ENCODE measurements around the gene AP1G1. TPM values are rescaled to one million over a fixed set of nuclear protein-coding genes. Genes with fewer than 3 reads are reported as not detected.

Gene AP1G1
- polyA plus RNA-seq, 2 of the 4 experiments (the other 2 are of a cell fraction) = 38.1 to 85.6 TPM

GRCh38 chr16:71707199-71707598, 101.4 kb downstream of the AP1G1 start:
- ChIA-PET POLR2A (interaction anchor here (0.7 kb wide), 1 partner anchor 46 kb away, joined by 13 read pairs; no protein-coding TSS in a partner anchor), CTCF (no interaction called here)
- TF ChIP-seq CHD4 (IDR thresholded peaks at IDR 0.05; ENCODE audit: borderline replicate concordance) = no peak
- TF ChIP-seq HOXA7 (CRISPR knock-in tag; IDR thresholded peaks at IDR 0.05) = no peak
- no peak for TF ChIP-seq ZFP36 (IDR thresholded peaks at IDR 0.05; ENCODE audit: borderline replicate concordance, partially characterized antibody)
- no peak for TF ChIP-seq JUN (IDR thresholded peaks at IDR 0.05)
- no peak for TF ChIP-seq ZC3H11A (IDR thresholded peaks at IDR 0.05)
- no peak for TF ChIP-seq EHF (CRISPR knock-in tag; IDR thresholded peaks at IDR 0.05)
- TF ChIP-seq RARB (CRISPR knock-in tag; IDR thresholded peaks at IDR 0.05) = no peak
- TF ChIP-seq RCOR1 (IDR thresholded peaks at IDR 0.05; ENCODE audit: low read depth, low read length) = no peak
- no peak for TF ChIP-seq RFX5 (IDR thresholded peaks at IDR 0.05)
- no peak for TF ChIP-seq CBX2 (IDR thresholded peaks at IDR 0.05; ENCODE audit: borderline replicate concordance, low read depth)
- no peak for TF ChIP-seq E2F6 (IDR thresholded peaks at IDR 0.05; ENCODE audit: borderline replicate concordance, low read depth)
- TF ChIP-seq EHMT2 (IDR thresholded peaks at IDR 0.05; ENCODE audit: low read depth) = no peak
- no peak for TF ChIP-seq SREBF2 (IDR thresholded peaks at IDR 0.05)
- TF ChIP-seq RNF2 (IDR thresholded peaks at IDR 0.05; ENCODE audit: borderline replicate concordance, low read depth) = no peak
- no peak for TF ChIP-seq NPAS2 (CRISPR knock-in tag; IDR thresholded peaks at IDR 0.05; ENCODE audit: borderline replicate concordance)
- no peak for TF ChIP-seq MYC (IDR thresholded peaks at IDR 0.05; ENCODE audit: borderline replicate concordance, low read length)
- TF ChIP-seq FOSB (CRISPR knock-in tag; IDR thresholded peaks at IDR 0.05) = no peak
- no peak for TF ChIP-seq EP300 (IDR thresholded peaks at IDR 0.05)
- TF ChIP-seq NFE2L2 (conservative IDR thresholded peaks at IDR 0.05; ENCODE audit: low read length) = no peak
- TF ChIP-seq TP53 (CRISPR knock-in tag; IDR thresholded peaks at IDR 0.05) = no peak
- ATAC-seq (no peak), DNase-seq (ENCODE audit: low read depth in 1 of 2, low spot score in 1 of 2) (no peak), FAIRE-seq (no peak)
- no peaks in the 10 kb centered on the region for H3K9me3 ChIP-seq
- H3K4me1 ChIP-seq = peaks cover 36% of the 10 kb centered on the region
- peak overlapping the region; percentile 66; the same call in 1 of the 3 replicates for H3K4me2 ChIP-seq
- 92% methylated on average over 7 of the region's 7 CpGs for WGBS (ENCODE audit: missing lambda C conversion rate)
- peak overlapping the region; percentile 61 to 77; a peak in 5 of 6 replicates for H3K27ac ChIP-seq
- H3K4me3 ChIP-seq = no peak overlapping the region

GRCh38 chr16:71706046-71706445, 102.6 kb downstream of the AP1G1 start:
- TF ChIP-seq EP300 (IDR thresholded peaks at IDR 0.05) = no peak
- TF ChIP-seq ATOH8 (CRISPR knock-in tag; IDR thresholded peaks at IDR 0.05; ENCODE audit: low read depth) = no peak
- no peak overlapping the region for H3K27ac ChIP-seq
- POLR2A ChIA-PET = no interaction called here
- ATAC-seq (no peak), FAIRE-seq (no peak), DNase-seq (ENCODE audit: low read depth in 1 of 2, low spot score in 1 of 2) (no peak)
- no peaks in the 10 kb centered on the region for H3K9me3 ChIP-seq
- H3K4me1 ChIP-seq = peaks cover 33% of the 10 kb centered on the region
- 90% methylated on average over 2 of the region's 2 CpGs for WGBS (ENCODE audit: missing lambda C conversion rate)
- no peak overlapping the region for H3K4me2 ChIP-seq
- CTCF ChIA-PET = interaction anchor here (0.6 to 1.1 kb wide), 2 partner anchors 18 to 143 kb away, joined by 3 to 4 read pairs; no protein-coding TSS in a partner anchor
- H3K4me3 ChIP-seq = no peak overlapping the region

GRCh38 chr16:71703333-71703732, 105.3 kb downstream of the AP1G1 start:
- no peak overlapping the region for H3K27ac ChIP-seq
- CTCF ChIA-PET = interaction anchor here (0.6 kb wide), 1 partner anchor 337 kb away, joined by 3 read pairs; no protein-coding TSS in a partner anchor
- DNase-seq (ENCODE audit: low read depth in 1 of 2, low spot score in 1 of 2) (no peak), FAIRE-seq (no peak), ATAC-seq (no peak)
- 79% methylated on average over 1 of the region's 1 CpG for WGBS (ENCODE audit: missing lambda C conversion rate)
- TF ChIP-seq MAFK (IDR thresholded peaks at IDR 0.05; ENCODE audit: partially characterized antibody) = peak; percentile 59
- TF ChIP-seq KDM1A (IDR thresholded peaks at IDR 0.05; ENCODE audit: low read depth) = no peak
- TF ChIP-seq E2F6 (IDR thresholded peaks at IDR 0.05; ENCODE audit: borderline replicate concordance, low read depth) = no peak
- TF ChIP-seq JUNB (IDR thresholded peaks at IDR 0.05) = no peak
- TF ChIP-seq BCL3 (IDR thresholded peaks at IDR 0.05) = no peak
- TF ChIP-seq RCOR1 (IDR thresholded peaks at IDR 0.05; ENCODE audit: low read depth, low read length) = no peak
- TF ChIP-seq RAD21 (conservative IDR thresholded peaks at IDR 0.05 in 1 of 2, IDR thresholded peaks at IDR 0.05 in 1 of 2) = no peak
- H3K9me3 ChIP-seq = no peaks in the 10 kb centered on the region
- POLR2A ChIA-PET = no interaction called here
- no peak overlapping the region for H3K4me2 ChIP-seq
- peaks cover 12% of the 10 kb centered on the region for H3K4me1 ChIP-seq
- H3K4me3 ChIP-seq = no peak overlapping the region
